C4-2B (cell line): Measurements from ENCODE around the gene LIPN.

Source experiments
- H3K27ac ChIP-seq: fragments of 450-650 bp; 2 replicates; pipeline ENCODE4 v1.5.1; 2017
- CTCF ChIP-seq: fragments of 450-650 bp; conservative IDR thresholded peaks from 2 replicates; pipeline ENCODE4 v1.5.1; 2017; ENCODE audit warnings: mild to moderate bottlenecking
- ZFX ChIP-seq: fragments of 450-650 bp; IDR thresholded peaks from 2 replicates; pipeline ENCODE4 v1.6.1; 2017

LIPN gene

GRCh38 chr10:88756660-88757059 is 3.2 kb upstream of the LIPN start:
- TF ChIP-seq CTCF (no peak), ZFX (no peak)
- no peak overlapping the region for H3K27ac ChIP-seq

GRCh38 chr10:88762906-88763305 is 3.1 kb downstream of the LIPN start:
- H3K27ac ChIP-seq: no peak overlapping the region
- TF ChIP-seq ZFX (no peak), CTCF (no peak)

GRCh38 chr10:88763441-88763840 is 3.6 kb downstream of the LIPN start:
- H3K27ac ChIP-seq: no peak overlapping the region
- TF ChIP-seq CTCF: no peak
- no peak for TF ChIP-seq ZFX

- no peak overlapping the region for H3K27ac ChIP-seq
- TF ChIP-seq CTCF (no peak), ZFX (no peak)
These were observed 4.3 kb downstream of the LIPN start for GRCh38 chr10:88764110-88764509.

- no peak overlapping the region for H3K27ac ChIP-seq
- TF ChIP-seq CTCF (no peak), ZFX (no peak)
These were observed 6.0 kb downstream of the LIPN start for GRCh38 chr10:88765816-88766215.

- no peak overlapping the region for H3K27ac ChIP-seq
- TF ChIP-seq CTCF (no peak), ZFX (no peak)
These were observed 9.6 kb downstream of the LIPN start for GRCh38 chr10:88769384-88769783.

GRCh38 chr10:88781206-88781605 is 21.4 kb downstream of the LIPN start:
- H3K27ac ChIP-seq: no peak overlapping the region
- TF ChIP-seq ZFX: no peak
- TF ChIP-seq CTCF: no peak
